Limb (tissue), 2 donors: ENCODE measurements around the gene DYNLT2.

Source experiments
- DNase-seq, 2 donors: peaks; one replicate each; pipeline ENCODE4 v3.0.0-alpha.2; 2016; ENCODE audit errors: extremely low spot score in 2 of 2

Gene DYNLT2, protein sequence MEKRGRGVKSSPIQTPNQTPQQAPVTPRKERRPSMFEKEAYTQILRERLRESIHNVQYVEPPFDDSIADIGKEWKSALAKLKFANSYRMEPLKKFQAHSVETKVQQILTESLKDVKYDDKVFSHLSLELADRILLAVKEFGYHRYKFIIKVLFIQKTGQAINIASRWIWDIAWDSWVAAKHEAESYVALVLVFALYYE

GRCh38 chr6:169751242-169752073 lies at the start of gene DYNLT2, which contains the start of gene ERMARD:
TSS of gene DYNLT2 (minus strand) at chr6:169751572. CDS start at chr6:169751458, 114 bp downstream.
TSS of gene ERMARD (plus strand) at chr6:169751622. CDS start at chr6:169751658, 36 bp downstream.
- DNase-seq = peak; percentile 90 to 98

- DNase-seq = peak; percentile 8 to 26
These were observed 49.5 kb upstream of the DYNLT2 start for GRCh38 chr6:169800668-169801395.

DNA sequence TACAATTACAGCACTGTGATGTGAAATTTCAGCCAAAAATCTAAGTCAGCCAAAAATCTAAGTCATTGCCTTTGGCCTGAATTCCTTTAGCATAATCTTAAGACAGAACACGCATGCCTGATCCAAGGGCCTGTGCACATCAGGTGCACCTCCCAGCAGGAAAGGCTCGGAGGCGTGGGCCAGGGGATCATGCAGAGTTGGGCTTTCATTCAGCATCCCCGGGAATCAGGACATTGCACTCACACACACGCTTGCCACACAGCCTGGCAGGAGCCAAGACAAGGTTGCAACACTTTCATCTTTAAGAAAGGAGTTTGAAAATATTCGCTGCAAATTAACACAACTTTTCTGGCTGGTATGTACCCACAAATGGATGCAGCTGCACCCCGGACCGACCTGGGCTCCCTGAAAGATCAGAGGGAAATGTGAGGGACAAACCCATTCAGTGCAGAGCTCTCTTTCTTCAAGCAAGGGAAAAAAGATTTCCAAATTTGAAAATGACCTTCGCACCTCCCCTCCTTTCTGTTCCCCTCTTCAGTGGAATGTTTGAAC lies 48.8 kb upstream of the DYNLT2 start:
- DNase-seq = peak in 1 of 2 donors; percentile 20

DNA sequence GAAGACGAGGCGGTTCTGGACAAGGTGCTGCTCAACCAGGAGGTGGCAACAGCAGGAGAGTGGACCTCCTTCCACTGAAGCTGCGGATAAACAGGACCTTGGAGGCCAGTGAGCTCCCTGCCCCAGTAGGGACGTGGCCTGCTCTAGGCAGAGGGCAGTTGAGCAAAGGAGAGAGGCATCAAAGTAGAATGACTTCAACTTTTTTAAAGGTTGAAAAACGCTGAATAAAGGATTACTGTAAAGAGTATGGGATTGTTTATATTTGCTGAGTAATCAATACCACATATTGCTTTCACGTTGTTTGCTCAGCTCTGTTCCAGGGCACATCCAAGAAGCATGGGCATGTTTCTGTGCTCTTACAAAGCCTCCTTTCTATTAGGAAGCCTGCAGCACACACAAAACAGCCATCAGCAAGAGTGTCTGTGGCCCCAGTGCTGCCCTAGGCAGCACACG lies 48.1 kb upstream of the DYNLT2 start:
- peak in 1 of 2 donors; percentile 4 for DNase-seq

DNA sequence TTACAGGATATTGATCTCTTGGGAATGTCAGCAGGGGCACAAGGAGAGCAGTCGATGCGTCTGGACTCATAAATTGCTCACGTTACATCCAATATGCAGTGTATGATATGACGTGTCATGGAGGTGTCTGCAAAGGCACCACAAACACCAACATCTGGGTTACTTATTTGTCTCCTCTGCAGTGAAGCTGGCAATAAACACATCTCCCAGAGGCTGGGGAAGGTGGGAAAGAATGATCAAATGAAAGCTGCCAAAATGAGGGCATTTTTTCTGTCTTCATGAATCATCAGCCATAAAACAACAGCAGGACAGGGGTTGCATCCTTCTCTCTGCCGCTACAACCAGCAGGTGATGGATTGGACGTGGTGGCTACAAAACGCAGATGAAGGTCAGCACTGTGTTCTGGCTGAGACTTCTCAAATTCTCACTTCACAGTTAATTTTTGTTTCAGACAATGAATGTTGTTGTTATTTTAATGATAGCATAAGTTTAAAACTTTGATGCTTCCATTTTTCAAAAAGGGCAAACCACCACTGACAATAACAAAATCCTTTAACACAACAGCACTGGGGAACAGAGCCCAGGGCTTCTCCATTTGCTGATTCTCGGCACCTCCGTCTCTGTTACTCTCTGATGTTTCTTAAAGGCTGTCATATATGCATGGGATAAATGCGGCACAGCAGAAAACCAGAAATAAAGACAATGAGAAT lies 47.5 kb upstream of the DYNLT2 start:
- peak in 1 of 2 donors; percentile 7 for DNase-seq

DNA sequence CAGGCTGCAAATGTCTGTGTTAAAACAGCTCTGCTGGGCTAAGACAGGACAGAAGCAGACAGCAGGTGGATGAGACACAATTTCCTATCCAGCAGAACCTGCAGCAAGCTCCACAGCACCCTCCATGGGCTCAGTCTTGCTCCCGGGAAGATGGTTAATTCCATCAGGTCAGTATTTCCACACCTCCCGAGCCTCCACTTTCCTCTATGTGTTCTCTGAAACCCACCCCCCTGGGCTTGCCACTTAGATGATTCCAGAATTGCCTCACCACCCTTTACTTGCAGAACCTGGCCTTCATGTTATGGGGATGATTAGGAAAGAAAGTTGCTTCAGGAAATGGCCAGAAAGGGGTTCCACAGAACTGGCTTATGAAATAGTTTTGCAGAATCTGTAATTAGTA lies 43.8 kb upstream of the DYNLT2 start:
- no peak for DNase-seq

DNA sequence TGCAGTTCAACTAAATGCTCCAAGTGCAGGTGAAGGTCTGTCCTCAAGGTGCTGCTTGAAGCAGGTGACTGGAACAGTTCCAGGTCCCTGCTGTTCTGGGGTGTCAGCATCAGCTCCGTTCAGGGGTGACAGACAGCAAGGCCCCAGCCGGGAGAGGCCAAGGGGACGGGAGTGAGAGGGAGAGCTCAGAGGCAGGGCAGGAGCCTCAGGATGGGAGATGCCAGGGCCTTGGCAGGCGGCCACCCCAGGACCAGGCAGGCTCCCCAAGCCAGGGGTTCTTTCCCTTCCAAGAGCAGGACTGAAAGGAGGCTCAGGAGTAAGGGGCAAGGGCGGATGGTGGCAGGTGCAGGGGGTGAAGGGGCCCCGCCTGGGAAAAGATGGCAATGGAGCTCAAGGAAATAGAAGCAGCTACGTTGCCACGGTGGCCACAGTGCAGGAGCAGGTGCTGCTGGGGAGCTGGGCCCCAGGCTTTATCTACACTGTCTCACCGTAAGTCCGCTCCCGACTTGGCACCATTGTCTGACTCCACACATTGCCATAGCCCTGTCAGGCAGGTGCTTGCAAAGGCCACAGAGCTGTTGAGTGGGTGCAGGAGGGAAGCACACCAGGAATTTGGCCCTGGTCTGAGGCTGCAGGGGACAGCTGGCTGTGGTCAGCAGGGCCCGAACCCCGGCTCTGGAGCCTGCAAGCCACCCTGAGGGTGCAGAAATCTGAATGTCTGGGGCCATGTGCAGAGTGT lies 43.1 kb upstream of the DYNLT2 start:
- peak in 1 of 2 donors; percentile 25 for DNase-seq

DNA sequence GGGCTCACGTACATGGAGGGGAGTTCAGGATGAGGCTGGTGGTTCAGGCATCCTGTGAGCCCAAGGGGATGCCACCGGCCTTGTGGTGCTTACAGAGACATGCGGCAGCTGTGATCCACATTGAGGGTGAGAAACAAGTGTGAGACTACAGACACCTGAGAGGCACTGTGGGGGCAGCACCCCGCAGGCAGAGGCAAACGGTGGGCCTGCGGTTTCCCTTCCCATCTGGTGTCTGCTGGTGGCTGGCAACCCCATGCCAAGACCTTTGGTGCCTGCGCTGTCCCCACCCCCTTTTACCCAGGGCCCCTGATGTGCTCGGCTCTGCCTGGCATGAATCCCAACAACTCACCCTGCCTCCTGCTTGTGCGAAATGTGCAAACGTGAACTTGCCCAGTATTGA lies 42.0 kb upstream of the DYNLT2 start:
- peak in 1 of 2 donors; percentile 14 for DNase-seq

DNA sequence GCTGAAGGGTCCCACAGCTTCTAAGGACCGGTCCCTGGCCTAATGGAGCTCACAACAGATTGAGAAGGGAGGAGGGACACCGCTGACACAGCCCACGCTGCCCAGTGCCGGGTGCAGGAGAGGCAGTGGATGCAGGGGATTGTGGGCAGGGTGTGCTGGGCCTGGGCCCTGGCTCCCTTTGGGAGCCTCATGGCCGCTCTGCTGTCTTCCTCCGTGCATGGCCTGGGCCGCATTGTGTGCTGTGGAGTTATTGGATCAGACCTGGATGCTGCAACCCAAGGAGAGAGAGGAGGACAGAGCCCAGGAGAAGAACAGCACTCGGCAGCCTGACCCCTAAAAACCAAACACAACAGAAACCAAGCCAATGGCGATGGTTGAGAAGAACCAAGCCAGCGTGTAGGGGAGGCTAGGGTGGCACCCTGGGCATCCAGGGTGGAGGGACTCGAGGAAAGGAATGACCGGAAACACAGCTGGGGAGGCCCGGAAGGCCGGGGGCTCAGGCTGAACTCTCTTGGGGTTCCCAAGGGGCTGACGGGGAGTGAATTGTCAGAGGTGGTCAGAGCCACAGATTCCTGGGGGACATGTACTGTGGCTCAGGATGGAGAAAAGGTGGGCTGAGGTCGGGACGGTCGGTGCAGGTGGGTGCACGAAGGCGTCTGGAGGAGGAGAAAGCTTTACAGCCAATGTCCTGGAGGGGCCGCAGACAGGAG lies 41.1 kb upstream of the DYNLT2 start:
- DNase-seq = peak in 1 of 2 donors; percentile 16

DNA sequence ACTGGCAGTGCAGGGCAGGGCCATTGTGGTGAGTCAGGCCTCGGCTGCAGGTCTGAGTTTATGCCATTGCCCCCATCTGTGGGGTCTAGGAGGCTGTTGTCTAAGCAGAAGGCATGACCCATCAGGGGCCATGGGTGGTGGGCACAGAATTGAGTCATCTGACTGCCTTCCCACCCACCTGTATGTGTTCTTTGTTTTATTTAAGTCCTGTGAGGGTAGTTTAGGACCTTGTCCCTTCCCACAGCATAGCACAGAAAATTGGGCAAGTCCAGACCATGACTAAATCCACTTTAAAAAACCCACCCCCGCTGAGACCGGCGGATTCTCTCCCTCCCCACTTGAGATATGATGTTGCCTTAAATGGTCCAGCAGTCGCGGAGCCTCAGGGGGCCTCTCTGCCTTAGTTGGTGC lies 40.4 kb upstream of the DYNLT2 start:
- DNase-seq = peak in 1 of 2 donors; percentile 17

- peak; percentile 78 to 89 for DNase-seq
These were observed 38.9 kb upstream of the DYNLT2 start for GRCh38 chr6:169789944-169790927.

GRCh38 chr6:169789146-169789943 lies 38.0 kb upstream of the DYNLT2 start:
- peak in 1 of 2 donors; percentile 22 for DNase-seq

DNA sequence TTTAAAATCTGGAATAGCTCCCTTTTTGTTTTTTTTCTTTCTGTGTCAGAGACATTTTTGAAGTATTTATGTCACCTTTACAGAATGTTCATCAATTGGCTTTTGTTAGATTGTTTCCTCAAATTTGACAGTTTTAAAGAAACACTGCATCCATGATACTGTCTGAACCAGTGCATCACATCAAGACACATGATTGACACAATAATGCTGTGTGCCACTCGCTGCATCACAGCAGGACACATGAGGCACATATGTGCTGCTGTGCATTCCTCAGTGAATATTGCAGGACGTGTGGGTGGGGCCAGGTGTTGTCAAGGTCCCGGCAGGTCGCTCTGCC lies 37.4 kb upstream of the DYNLT2 start:
- no peak for DNase-seq

DNA sequence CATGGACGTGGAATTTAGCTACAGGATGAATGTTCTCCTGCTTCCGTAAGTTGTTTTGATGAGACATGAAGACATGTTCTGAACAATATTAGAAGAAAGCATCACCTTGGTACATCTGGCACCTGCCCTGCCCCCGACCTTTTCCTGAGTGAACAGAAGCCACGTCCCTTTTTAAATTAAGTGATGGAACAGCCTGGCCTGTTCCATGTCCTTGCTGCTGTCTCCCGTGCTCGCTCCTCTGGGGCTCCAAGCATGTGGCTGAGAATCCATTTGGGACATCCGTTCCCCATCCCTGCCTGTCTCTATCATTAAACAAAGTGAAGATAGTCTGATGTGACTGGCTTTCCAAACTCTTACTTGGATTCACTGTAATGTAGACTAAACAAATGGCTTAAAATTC lies 36.4 kb upstream of the DYNLT2 start:
- DNase-seq = peak in 1 of 2 donors; percentile 11

GRCh38 chr6:169786349-169786748 lies 35.0 kb upstream of the DYNLT2 start:
- peak in 1 of 2 donors; percentile 8 for DNase-seq

GRCh38 chr6:169785566-169785965 lies 34.2 kb upstream of the DYNLT2 start:
- DNase-seq = no peak

GRCh38 chr6:169784821-169785340 lies 33.5 kb upstream of the DYNLT2 start:
- DNase-seq = peak in 1 of 2 donors; percentile 12
